ENCODE results near the gene PPP3CA. TPM values are rescaled to one million over a fixed set of nuclear protein-coding genes. Genes with fewer than 3 reads are reported as not detected.

The PPP3CA gene
- polyA plus RNA-seq, 3 donors, result 36.0 to 48.4 (median 47.3) TPM

DNA sequence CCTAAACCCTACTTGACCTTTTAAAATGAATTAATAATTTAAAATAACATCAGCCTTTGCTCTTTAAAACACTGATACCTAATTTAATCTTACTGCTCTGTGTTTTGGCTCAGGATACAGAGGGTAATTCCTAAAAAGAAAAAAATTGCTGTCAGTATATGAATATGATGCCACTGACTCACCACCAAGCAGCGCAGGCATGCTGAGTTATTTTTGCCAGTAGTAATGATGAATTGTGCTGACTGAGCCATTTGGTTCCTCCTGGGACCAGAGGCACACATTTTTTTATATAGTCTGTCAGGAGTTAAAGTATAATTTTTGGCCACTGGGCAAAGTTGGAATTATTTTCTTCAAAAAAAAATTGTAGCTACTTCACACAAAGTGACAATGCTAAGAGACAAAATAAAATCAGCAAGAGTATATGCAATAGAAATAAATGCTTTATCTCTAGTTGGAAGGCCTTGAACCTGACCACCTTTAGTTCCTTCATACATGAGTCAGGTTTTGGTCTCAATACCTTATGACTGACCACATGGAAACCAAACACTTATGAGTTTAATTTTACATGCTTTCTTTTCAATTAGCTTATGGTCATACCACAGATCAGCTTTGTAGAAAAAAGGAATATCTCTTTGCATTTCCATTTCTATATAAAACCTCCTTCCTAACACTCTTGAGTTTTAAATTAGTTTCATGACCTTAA, 115.1 kb downstream of the PPP3CA start:
- no peak for DNase-seq (ENCODE audit: extremely low read depth in 1 of 11, low read depth in 9 of 11, low spot score in 4 of 11)

DNA sequence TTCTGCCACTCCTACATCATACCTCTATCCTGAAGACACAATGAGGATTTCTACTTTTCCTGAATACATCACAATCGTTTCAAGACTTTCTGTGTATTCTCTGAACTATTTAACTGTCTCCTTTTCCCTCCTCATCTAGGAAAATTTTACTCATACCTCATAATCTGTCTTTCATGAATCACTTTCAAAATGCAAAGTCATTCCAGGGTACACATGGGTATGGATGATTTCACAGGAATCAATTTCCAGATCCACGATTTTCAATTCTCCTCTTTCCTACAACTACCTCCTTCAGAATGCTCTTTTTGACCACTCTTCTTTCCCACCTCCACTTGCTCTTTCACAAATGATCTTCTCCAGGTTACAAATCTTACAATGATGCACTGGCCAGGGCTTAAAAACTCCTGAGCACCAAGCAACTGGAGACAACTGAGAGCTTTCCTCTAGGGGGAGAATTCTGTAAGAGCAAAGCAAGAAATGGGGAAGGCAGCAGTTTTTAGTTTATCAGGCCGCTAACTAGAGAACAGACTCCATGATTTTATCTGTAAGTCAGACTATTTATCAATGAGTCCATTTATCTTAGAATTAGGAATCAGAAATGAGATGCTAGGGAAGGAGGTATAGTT, 116.4 kb downstream of the PPP3CA start:
- DNase-seq (ENCODE audit: extremely low read depth in 1 of 11, low read depth in 9 of 11, low spot score in 4 of 11), result no peak

DNA sequence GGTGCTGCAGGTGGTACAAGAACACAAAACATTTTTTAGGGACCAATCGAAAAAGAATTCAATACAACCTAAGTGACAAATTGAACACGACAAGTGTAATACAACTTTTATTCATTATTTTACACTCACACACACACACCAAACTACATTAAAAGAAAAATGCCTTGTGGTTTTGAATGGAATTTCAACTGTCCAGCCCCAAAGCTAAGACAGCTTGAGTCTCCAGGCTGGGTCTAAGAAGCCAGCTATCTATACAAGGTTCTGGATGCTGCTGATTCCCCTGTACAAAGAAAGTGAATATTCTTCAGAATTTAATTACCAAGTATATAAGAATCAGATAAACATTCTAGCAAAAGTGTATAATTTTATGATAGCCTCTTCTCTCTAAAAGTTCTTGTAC, 118.2 kb downstream of the PPP3CA start:
- no peak for DNase-seq (ENCODE audit: extremely low read depth in 1 of 11, low read depth in 9 of 11, low spot score in 4 of 11)

DNA sequence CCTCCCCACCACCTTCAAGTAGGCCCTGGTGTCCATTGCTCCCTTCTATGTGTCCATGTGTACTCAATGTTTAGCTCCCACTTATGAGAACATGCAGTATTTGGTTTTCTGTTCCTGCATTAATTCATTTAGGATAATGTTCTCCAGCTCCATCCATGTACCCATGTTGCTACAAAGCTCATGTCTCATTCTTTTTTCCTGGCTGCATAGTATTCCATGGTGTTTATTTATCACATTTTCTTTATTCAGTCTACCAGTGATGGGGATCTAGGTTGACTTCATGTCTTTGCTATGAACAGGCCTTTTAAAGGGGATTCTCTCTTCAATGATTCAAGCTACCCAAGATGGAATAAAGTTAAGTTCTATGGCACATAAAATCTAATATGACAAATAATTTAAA, 119.6 kb downstream of the PPP3CA start:
- DNase-seq (ENCODE audit: extremely low read depth in 1 of 11, low read depth in 9 of 11, low spot score in 4 of 11), result no peak

DNA sequence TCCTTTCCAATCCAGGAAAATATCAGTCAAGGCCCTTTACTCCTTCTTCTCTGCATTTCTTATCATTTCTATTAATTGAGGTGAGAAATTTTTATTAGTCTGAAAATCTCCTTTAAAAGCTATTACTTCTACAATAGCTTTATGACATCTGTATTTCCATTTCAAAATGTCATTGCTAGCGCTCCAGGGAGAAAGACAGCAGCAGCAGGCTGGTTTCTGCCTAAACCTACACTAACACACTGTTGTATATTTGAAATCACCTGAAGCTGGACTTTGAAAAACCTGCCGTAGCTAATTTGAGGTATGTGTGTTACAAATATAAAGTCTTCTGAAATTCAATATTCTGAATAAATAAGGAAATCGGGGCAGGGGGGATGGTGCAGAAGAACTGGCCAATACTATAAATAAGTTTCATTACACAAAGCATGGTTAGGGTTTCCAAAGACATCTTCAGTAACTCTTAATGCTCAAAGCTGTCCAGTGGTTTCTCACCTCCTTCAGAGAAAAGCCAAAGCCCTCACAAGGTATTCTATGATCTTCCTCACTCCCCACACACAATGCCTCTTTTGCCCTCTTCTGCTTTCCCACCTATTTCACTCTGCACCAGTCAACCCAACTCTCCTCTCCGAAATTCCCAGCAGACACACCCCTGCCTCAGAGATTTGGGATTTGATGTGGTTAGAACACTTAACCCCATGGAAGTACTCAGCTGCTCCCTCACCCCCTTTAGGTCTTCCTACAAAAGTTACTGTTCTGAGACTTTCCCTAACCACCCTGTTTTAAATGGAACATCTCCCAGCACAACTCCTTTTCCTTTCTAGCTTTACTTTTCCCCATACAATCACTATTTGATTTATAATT, 122.7 kb downstream of the PPP3CA start:
- DNase-seq (ENCODE audit: extremely low read depth in 1 of 11, low read depth in 9 of 11, low spot score in 4 of 11), result no peak

DNA sequence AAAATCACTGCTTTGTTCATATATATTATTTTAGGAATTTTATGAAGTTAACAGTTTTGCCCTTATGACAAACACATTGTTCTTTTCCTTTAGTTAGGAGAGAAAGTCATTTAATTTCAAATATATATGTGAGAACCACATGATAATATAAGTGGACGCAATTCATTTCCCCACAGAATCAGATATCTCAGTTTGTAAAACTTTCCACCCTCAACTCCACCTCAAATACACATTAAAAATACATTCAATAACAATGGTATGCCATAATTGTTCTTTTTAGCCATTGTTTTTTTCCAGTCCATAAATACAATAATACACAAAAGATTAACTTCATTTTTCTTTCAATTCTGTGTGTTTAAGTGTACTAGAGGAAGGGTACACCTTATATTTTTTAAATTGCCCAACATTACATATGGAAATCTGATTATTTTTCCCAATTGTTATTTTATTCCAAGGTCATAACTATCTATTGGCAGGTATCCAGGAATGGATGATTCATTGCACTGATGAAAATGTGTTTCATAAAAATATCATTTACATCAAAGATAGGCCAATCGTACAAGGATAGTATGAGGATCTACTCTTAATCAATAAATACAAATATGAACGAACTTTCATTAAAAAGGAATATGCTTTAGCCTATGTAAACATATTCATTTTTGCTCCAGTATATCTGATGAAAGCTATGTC, 125.0 kb downstream of the PPP3CA start:
- no peak for DNase-seq (ENCODE audit: extremely low read depth in 1 of 11, low read depth in 9 of 11, low spot score in 4 of 11)

DNA sequence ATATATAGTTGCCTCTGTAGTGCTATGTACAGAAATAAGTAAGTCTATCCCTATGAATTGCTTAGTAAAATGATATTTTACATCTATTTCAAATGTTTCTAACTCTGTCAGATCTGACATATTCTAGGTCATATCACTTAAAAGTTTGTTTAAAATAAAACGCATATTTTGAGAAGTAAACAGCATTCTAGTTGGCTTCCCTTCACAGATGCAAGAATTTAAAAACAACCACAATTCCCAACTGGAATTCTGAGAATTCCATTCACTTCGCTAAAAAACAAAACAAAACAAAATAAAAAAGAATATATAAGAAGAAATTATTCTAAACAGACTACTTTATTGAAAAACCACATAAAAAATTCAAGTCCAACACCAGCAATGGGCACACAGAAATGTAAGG, 126.0 kb downstream of the PPP3CA start:
- DNase-seq (ENCODE audit: extremely low read depth in 1 of 11, low read depth in 9 of 11, low spot score in 4 of 11), result no peak

DNA sequence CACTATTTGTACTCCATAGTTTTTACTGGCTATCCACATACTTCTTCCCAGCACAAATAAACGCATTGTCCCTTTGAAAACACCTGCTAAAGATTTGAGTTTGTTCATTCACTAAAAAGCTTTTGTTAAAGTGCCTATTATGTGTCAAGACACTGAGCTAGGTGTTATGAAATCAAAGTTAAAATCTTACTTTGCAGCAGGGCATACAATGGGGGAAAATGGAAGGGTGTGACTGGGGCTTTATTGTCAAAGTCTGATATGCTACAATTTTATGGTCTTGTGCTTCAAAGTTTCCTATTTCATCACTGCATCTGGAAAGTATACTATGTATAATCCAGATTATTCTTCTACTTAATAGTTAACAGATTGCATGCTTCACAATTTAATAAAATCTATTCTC, 128.4 kb downstream of the PPP3CA start:
- no peak for DNase-seq (ENCODE audit: extremely low read depth in 1 of 11, low read depth in 9 of 11, low spot score in 4 of 11)

DNA sequence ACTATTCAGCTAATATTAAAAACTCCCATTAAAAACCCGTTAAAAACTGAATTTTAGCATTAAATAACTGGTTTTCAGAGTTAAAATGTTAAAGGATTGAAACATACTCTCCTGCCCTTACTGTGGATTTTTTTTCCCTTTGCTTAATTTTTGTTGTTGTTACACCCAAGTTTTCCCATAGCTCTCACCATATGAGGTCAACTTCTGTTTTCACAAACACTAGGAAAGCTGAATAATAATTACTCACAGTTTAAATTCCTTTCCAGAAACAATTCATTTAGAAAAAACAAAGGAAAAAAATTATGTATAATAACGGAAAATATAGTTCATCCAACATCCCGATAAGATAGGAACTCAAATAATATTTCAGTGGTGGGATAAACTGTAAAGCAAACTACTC, 129.0 kb downstream of the PPP3CA start:
- DNase-seq (ENCODE audit: extremely low read depth in 1 of 11, low read depth in 9 of 11, low spot score in 4 of 11), result no peak

DNA sequence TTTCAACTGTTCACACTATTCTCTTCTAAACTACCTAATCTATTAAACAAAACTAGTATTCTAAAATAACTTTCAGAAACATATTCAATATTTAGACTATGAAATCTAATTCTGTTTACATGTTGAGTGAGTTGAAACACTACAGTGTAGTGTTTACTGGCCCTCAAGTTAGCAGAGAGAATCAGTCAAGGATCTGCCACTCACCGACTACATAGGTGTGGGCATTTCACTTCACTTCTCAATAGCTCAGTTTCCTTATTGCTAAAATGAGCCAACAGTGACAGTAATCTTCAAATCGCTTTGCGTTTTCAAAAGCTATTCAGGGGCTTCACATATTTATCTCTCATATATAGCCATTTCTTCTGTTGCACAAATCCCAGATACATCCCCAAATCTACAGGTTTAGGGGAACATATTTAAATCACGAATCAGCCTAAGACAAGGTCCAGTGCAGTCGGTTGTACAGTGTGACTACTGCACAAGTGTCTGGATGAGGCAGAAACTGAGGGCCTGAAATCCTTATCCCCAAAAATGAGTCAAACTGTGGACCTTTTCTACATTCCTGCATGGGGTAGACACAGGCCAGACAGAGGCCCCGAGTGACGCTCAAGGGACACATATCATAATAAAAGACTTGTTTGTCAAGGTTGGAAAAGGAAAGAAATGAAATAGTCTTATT, 129.8 kb downstream of the PPP3CA start:
- DNase-seq (ENCODE audit: extremely low read depth in 1 of 11, low read depth in 9 of 11, low spot score in 4 of 11), result no peak

DNA sequence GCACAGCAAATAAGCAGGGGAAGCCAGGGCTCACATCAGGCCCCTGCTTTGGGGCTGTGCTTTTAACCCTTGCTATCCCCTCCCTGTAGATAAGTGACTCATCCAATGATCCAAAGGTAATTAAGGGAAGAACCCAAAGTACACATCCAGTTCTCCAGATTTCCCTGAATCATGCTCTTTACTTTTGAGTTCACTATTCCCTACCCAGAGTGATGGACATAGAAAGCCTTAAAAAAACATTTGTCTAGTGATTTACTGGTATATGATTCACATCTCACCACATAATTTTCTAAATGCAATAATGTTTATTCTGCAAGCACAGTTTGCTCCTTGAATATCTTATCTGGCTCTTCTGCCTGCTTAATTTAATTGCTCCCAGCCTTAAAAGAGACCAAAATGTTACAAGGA, 136.2 kb downstream of the PPP3CA start:
- DNase-seq (ENCODE audit: extremely low read depth in 1 of 11, low read depth in 9 of 11, low spot score in 4 of 11), result no peak

DNA sequence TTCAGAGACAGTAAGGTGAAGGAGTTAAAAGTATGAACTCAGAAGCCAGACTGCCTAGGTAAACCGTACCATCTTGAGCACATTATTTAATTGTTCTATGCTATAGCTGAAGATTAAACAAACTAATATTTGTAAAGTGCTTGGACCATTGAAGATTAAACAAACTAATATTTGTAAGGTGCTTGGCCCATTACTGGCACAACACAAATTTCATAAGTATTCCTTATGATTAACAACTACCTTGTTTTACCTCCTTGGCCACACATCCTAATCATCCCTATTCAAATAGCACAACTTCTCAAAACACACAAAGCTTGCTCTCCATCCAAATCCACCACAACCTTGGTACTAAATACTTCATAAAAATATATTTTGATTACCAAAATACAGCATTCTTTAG, 137.0 kb downstream of the PPP3CA start:
- DNase-seq (ENCODE audit: extremely low read depth in 1 of 11, low read depth in 9 of 11, low spot score in 4 of 11), result no peak

DNA sequence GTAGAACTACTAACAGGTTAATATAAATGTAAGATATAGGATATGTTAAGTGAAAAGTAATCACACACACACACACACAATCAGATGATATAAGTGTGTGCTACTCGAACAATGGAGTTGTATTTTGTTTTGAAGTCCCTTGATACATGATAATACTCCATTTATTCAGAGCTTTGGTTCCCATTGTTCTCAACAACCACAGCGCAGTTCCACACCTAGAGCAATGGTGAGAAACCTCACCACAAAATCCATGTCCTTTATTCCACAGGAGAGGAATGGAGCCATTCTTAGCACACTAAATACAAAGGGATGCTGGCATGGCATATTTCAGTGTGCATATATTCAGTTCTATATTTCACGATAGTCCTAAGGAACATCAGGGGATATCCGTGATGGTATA, 139.2 kb downstream of the PPP3CA start:
- no peak for DNase-seq (ENCODE audit: extremely low read depth in 1 of 11, low read depth in 9 of 11, low spot score in 4 of 11)

DNA sequence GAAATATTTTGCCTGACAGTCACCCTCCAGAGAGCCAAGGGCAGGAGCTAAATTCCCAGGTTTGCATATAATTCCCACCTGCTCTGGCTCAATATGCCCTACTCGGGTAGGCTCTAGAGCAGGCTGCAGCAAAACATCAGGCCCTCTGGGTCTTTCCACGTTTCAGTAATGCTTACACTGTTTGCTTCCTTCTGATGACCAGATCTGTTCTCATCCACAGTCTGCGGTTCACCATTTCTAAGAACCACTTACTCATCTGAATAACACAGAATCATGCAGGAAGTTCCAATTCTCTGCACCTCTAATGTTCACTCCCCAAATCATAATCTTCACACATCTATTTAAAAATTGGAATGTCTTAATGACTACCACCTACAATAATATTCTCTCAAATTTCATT, 141.4 kb downstream of the PPP3CA start:
- DNase-seq (ENCODE audit: extremely low read depth in 1 of 11, low read depth in 9 of 11, low spot score in 4 of 11), result no peak

DNA sequence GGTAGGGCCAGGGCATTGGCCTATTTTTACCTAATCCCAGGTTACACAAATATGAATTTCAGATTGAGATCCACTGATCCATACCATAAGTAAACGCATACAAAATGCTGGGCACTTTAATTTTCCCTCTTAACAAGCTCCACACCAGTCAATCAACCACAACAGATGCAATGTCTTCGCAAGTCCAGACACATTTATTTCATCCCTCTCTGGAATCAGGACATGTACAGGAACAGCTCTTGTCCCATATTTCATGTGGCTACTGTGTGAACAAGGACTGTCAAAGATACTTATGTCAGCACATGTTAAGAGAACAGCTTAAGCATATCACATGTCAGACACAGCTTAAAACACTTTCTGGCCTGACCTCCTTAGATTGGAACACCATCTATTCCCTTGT, 145.9 kb downstream of the PPP3CA start:
- DNase-seq (ENCODE audit: extremely low read depth in 1 of 11, low read depth in 9 of 11, low spot score in 4 of 11), result no peak

DNA sequence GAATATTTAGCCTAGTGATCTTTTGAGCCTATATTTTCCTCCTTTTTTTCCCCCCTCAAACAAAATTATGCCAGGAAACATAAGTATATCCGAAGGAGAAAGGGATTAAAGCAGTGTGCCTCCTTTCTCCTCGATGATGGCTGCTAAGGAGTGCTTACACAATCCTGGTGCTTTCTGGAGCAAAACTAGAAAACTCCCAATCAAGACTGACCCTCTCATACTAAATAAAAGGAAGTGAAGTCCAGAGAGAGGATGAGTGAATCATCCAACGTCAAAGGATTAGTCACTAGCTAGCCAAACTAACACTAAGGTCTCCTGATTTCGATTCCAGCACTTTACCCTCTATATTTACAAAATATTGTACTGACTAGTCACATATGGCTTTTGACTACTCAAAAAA, 146.8 kb downstream of the PPP3CA start:
- DNase-seq (ENCODE audit: extremely low read depth in 1 of 11, low read depth in 9 of 11, low spot score in 4 of 11), result no peak

DNA sequence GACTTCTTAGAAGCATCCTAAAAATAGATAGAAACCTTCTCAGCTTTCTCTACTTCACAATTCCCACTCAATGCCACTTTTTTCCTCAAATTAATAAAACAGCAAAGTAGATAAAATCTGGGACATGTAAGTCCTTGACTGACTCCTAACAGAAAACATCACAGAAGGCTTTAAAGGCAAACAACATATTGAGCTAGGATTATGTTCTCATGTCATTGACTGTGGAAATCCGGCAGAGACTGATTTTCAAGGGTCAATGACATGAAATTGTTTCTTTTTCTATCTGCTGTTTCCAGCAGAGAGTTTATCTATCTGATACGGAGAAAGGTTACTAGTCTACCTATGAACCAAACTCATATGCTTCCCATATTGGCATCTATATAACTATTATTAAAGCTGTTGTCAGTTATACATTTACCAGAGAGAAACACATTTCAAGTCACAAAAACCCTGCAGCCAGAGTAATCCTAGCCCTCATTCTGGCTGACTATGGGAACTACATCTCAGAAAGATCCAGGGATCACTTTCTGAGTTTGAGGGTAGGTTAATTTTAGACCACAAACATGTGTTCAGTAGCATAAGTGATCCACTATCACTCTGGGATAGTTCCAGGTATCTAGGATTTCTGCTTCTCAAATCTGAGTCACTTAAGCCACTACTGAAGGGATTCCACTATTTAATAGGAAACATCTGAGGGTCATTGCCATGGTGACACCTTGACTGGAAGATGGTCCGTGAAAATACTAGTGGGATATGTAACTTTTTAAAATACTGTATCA, 147.6 kb downstream of the PPP3CA start:
- DNase-seq (ENCODE audit: extremely low read depth in 1 of 11, low read depth in 9 of 11, low spot score in 4 of 11), result no peak

DNA sequence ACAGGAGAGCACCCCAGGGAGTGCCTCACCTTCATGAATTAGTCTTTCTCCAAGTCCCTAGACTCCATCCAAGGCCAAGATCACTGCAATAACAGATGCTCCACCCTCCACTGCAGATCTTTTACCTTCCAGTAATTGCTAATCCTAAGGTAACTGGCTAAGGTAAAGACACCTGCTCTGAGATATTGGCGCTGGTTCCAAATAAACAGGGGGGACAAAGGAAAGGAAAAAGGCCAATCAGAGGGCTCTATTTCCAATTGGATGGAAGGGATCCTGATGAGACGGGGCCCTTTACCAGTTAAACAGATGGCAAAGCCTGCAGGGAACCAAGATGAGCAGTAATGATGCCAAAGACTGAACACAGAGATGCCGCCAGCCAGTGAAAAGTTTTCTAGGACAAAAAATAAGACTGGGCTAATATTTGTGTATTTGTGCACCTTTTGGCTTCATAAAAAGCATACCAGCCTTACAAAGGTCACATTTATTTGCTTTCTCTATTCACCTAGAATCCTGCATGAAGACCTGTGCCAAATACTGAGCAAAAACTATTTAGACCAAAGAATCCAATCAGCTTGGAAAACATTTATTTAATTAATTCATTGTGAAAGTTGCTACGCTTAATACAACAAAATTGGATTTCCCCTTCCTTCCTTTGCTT, 148.5 kb downstream of the PPP3CA start:
- no peak for DNase-seq (ENCODE audit: extremely low read depth in 1 of 11, low read depth in 9 of 11, low spot score in 4 of 11)
